SH-SY5Y (cell line): ENCODE measurements around the gene CC2D1A.

Experiments used
- GATA2 ChIP-seq: IDR thresholded peaks from 2 replicates; pipeline ENCODE4 v1.6.1; 2011; ENCODE audit warnings: mild to moderate bottlenecking, low read depth, low read length
- GATA3 ChIP-seq: IDR thresholded peaks from 2 replicates; pipeline ENCODE4 v1.6.1; 2011; ENCODE audit warnings: low read depth, mild to moderate bottlenecking, low read length, moderate library complexity

DNA sequence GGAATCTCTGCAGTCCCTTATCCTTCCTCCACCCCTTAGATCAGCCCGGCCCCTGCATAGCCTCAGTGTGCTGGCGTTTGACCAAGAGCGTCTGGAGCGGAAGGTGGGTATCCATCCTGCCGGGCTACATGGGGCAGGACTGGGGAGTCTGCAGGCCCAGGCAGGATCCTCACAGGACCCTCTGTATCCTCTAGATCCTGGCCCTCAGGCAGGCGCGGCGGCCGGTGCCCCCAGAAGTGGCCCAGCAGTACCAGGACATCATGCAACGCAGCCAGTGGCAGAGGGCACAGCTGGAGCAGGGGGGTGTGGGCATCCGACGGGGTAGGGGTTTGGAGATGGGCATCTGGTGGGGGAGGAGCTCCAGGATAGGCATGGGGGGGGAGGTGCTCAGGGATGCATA lies 23.3 kb downstream of the CC2D1A start:
- TF ChIP-seq GATA2 (no peak), GATA3 (no peak)
